CD4-positive, alpha-beta memory T cell (primary cell): ENCODE results near the gene ZNF567. TPM values are rescaled to one million over a fixed set of nuclear protein-coding genes. Genes with fewer than 3 reads are reported as not detected.
A peak's percentile ranks its signal among the peaks of the same experiment; 100 is the strongest.

ENCODE experiments used
- CTCF ChIA-PET: fragments of 350-600 bp; sonication (Branson Sonifier 250); formaldehyde crosslinking; loops from one replicate; lab custom pipeline; 2021; ENCODE audit warnings: inconsistent platforms; ENCODE audit not compliant: partially characterized antibody; lab: Charles Lee
- POLR2A ChIA-PET: fragments of 350-600 bp; sonication (Branson Sonifier 250); formaldehyde crosslinking; loops from one replicate; lab custom pipeline; 2021; ENCODE audit not compliant: partially characterized antibody; lab: Charles Lee
- DNase-seq, 5 donors: peaks; one replicate each; pipeline versions ENCODE4 v3.0.0 to v3.0.0-alpha.2; 2020 to 2022; ENCODE audit warnings: mixed read lengths in 1 of 5
- H3K27ac ChIP-seq: one replicate; pipeline ENCODE4 v1.7.0; 2013; ENCODE audit warnings: low read depth, low read length
- H3K27me3 ChIP-seq: 2 replicates; pipeline ENCODE4 v1.7.0; 2013; ENCODE audit warnings: mild to moderate bottlenecking, low read length, moderate library complexity; ENCODE audit not compliant: insufficient read depth
- H3K36me3 ChIP-seq: 2 replicates; pipeline ENCODE4 v1.7.0; 2013; ENCODE audit warnings: mild to moderate bottlenecking, low read length, moderate library complexity; ENCODE audit not compliant: insufficient read depth
- H3K4me1 ChIP-seq: 2 replicates; pipeline ENCODE4 v1.7.0; 2013; ENCODE audit warnings: mild to moderate bottlenecking, low read length, moderate library complexity; ENCODE audit not compliant: insufficient read depth
- H3K4me3 ChIP-seq, 2 donors: one replicate each; pipeline ENCODE4 v1.7.0; 2013; ENCODE audit warnings: low read length in 2 of 2, mild to moderate bottlenecking in 1 of 2
- H3K9me3 ChIP-seq, 2 donors: one replicate each; pipeline ENCODE4 v1.7.0; 2013; ENCODE audit warnings: low read length in 2 of 2, control low read depth in 1 of 2; ENCODE audit not compliant: control insufficient read depth in 1 of 2
- H3K27ac Mint-ChIP-seq, 7 donors: one replicate each; pipeline ENCODE4 v1.8.0; 2020 to 2021; ENCODE audit warnings: mixed read lengths in 7 of 7, mild to moderate bottlenecking in 6 of 7, inconsistent platforms in 3 of 7, moderate library complexity in 3 of 7
- H3K27me3 Mint-ChIP-seq, 2 donors: one replicate each; pipeline ENCODE4 v1.8.0; 2020 to 2021; ENCODE audit warnings: mixed read lengths in 2 of 2
- H3K36me3 Mint-ChIP-seq, 2 donors: one replicate each; pipeline ENCODE4 v1.8.0; 2020 to 2021; ENCODE audit warnings: mixed read lengths in 2 of 2, inconsistent platforms in 1 of 2, mild to moderate bottlenecking in 1 of 2
- H3K4me1 Mint-ChIP-seq, 4 donors: one replicate each; pipeline ENCODE4 v1.8.0; 2020 to 2021; ENCODE audit warnings: mixed read lengths in 4 of 4, mild to moderate bottlenecking in 1 of 4
- H3K4me3 Mint-ChIP-seq, 8 donors: one replicate each; pipeline ENCODE4 v1.8.0; 2020 to 2021; ENCODE audit warnings: mixed read lengths in 8 of 8, mild to moderate bottlenecking in 7 of 8, moderate library complexity in 6 of 8, inconsistent platforms in 3 of 8
- H3K9me3 Mint-ChIP-seq, 8 donors: one replicate each; pipeline ENCODE4 v1.8.0; 2020 to 2021; ENCODE audit warnings: mixed read lengths in 8 of 8, mild to moderate bottlenecking in 5 of 8, inconsistent platforms in 3 of 8, moderate library complexity in 1 of 8
- intact Hi-C: fragments of 100-400 bp; cut with micrococcal nuclease; formaldehyde crosslinking; loops from one replicate; pipeline ENCODE4 v1.15.1; 2023
- polyA plus RNA-seq, 2 donors: library from polyadenylated mRNA; unstranded; fragments of 300-500 nt; fragmentation: Illumina TruSeq; gene quantifications; one replicate each; pipeline ENCODE4 v1.2.3, GENCODE V29; 2021
- total RNA-seq, 2 experiments: library from RNA; stranded (reverse); gene quantifications; one replicate each; pipeline ENCODE4 v1.2.3, GENCODE V29; 2021

The ZNF567 gene
- total RNA-seq (10 to 100 TPM; 17.0 to 19.8 TPM), polyA plus RNA-seq (10 to 100 TPM in 1 of 2 donors, 1 to 10 TPM in 1; 7.0 to 13.9 TPM)

GRCh38 chr19:36687214-36688056 lies at the start of gene ZNF567:
Gene ZNF567, plus strand, starts transcription at chr19:36687612. Its CDS starts 7,256 bp downstream, at chr19:36694868.
- Mint-ChIP-seq H3K36me3 (peaks cover 44 to 60% of the 10 kb centered on the region in 2 donors), H3K4me3 (peak within 1 kb of the TSS; percentile 97 to 100 (median 99)), H3K4me1 (peaks cover 22 to 49% (median 30%) of the 10 kb centered on the region in 4 donors), H3K27ac (peak within 1 kb of the TSS; percentile 95 to 99 (median 97)), H3K27me3 (no peaks in the 10 kb centered on the region), H3K9me3 (peaks cover 6 to 35% (median 16%) of the 10 kb centered on the region in 8 donors)
- ChIA-PET CTCF (interaction anchor here (0.7 kb wide), 1 partner anchor 159 kb away, joined by 3 read pairs; no protein-coding TSS in a partner anchor), POLR2A (interaction anchor here (0.5 to 2.5 kb wide), 13 partner anchors 21 to 1218 kb away, joined by 3 to 11 read pairs (median 5); partner anchors contain the start of genes ZNF146, ZNF260, ZNF345 and ZNF382)
- Histone ChIP-seq H3K27ac (peak within 1 kb of the TSS; percentile 75), H3K4me1 (peaks cover 22% of the 10 kb centered on the region), H3K4me3 (peak within 1 kb of the TSS; percentile 62 to 80), H3K9me3 (no peaks in the 10 kb centered on the region), H3K36me3 (peaks cover 16% of the 10 kb centered on the region), H3K27me3 (no peaks in the 10 kb centered on the region)
- intact Hi-C loops: loop anchor here (1.0 to 10.0 kb wide), 12 partner anchors 21 to 1090 kb away; partner anchors contain the start of genes ZFP14, ZNF260, ZNF345 and ZNF382
- DNase-seq: peak; percentile 94 to 96 (median 95)

GRCh38 chr19:36638862-36639510 lies 48.4 kb upstream of the ZNF567 start:
- Mint-ChIP-seq H3K4me1 (no peaks in the 10 kb centered on the region), H3K36me3 (peaks cover 59 to 60% of the 10 kb centered on the region in 2 donors), H3K27me3 (no peaks in the 10 kb centered on the region), H3K4me3 (no peak overlapping the region), H3K9me3 (peaks cover 5 to 98% (median 86%) of the 10 kb centered on the region in 8 donors), H3K27ac (no peak overlapping the region)
- ChIA-PET CTCF (no interaction called here), POLR2A (no interaction called here)
- peaks cover 13 to 70% of the 10 kb centered on the region in 2 donors for H3K9me3 ChIP-seq
- no peaks in the 10 kb centered on the region for H3K27me3 ChIP-seq
- H3K36me3 ChIP-seq: peaks cover 6% of the 10 kb centered on the region
- intact Hi-C loops: no loop called here
- no peaks in the 10 kb centered on the region for H3K4me1 ChIP-seq
- no peak overlapping the region for H3K4me3 ChIP-seq
- DNase-seq: no peak
- no peak overlapping the region for H3K27ac ChIP-seq

DNA sequence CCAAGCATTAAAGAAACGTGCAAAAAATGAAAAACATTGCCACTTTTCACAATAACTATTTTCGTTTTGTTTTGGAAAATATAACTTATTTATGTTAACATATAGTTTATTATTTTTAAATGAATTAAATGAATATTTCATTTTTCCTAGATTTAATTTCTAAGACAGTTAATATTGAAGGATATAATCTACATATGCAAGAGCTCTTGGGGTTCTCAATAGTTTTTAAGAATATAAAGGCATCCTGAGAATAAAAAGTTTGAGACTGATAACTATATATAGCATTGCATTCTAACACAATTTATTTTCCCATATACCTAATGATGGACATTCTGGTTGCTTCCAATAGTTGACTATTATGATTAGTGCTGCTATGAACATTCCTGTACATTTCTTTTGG lies 40.7 kb upstream of the ZNF567 start:
- DNase-seq: no peak
- Histone ChIP-seq H3K36me3 (peaks cover 9% of the 10 kb centered on the region), H3K4me1 (no peaks in the 10 kb centered on the region), H3K9me3 (peaks cover 6 to 37% of the 10 kb centered on the region in 2 donors), H3K27ac (no peak overlapping the region), H3K4me3 (no peak overlapping the region), H3K27me3 (no peaks in the 10 kb centered on the region)
- CTCF ChIA-PET: no interaction called here
- Mint-ChIP-seq H3K27ac (no peak overlapping the region), H3K4me3 (no peak overlapping the region), H3K36me3 (peaks cover 51 to 60% of the 10 kb centered on the region in 2 donors), H3K4me1 (no peaks in the 10 kb centered on the region), H3K27me3 (no peaks in the 10 kb centered on the region), H3K9me3 (peaks cover 4 to 83% (median 63%) of the 10 kb centered on the region in 8 donors)
- POLR2A ChIA-PET: no interaction called here
- intact Hi-C loops: no loop called here

DNA sequence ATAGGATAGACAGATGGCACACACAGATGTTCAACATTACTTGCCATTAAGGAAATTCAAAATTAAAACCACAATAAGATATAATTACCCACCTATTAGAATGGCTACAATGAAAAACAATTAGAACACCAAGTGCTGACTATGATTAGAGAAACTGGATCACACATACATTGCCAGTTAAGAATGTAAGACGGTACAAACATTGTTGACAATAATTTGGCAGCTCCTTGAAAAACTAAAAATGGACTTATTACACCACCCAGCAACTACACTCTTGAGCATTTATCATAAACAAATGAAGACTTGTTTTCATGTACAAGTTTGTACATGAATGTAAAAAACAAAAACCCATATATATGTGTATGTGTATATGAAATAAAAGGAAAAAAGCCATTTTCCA lies 34.5 kb upstream of the ZNF567 start:
- Histone ChIP-seq H3K4me1 (no peaks in the 10 kb centered on the region), H3K27ac (no peak overlapping the region), H3K4me3 (no peak overlapping the region), H3K9me3 (peaks cover 0 to 17% of the 10 kb centered on the region in 2 donors), H3K27me3 (no peaks in the 10 kb centered on the region), H3K36me3 (peaks cover 32% of the 10 kb centered on the region)
- peaks cover 6 to 78% (median 61%) of the 10 kb centered on the region in 8 donors for H3K9me3 Mint-ChIP-seq
- ChIA-PET CTCF (no interaction called here), POLR2A (no interaction called here)
- no peak overlapping the region for H3K4me3 Mint-ChIP-seq
- peak overlapping the region in 1 of 7 donors; percentile 42 for H3K27ac Mint-ChIP-seq
- H3K36me3 Mint-ChIP-seq: peaks cover 63 to 75% of the 10 kb centered on the region in 2 donors
- H3K27me3 Mint-ChIP-seq: no peaks in the 10 kb centered on the region
- no peaks in the 10 kb centered on the region for H3K4me1 Mint-ChIP-seq
- intact Hi-C loops: no loop called here
- no peak for DNase-seq

- peaks cover 24 to 45% (median 31%) of the 10 kb centered on the region in 4 donors for H3K4me1 Mint-ChIP-seq
- H3K4me3 Mint-ChIP-seq: peak overlapping the region; percentile 94 to 100 (median 99)
- H3K9me3 Mint-ChIP-seq: peaks cover 0 to 75% (median 38%) of the 10 kb centered on the region in 8 donors
- Histone ChIP-seq H3K4me1 (peaks cover 28% of the 10 kb centered on the region), H3K9me3 (peaks cover 0 to 9% of the 10 kb centered on the region in 2 donors), H3K4me3 (peak overlapping the region; percentile 76 to 100), H3K36me3 (no peaks in the 10 kb centered on the region), H3K27me3 (no peaks in the 10 kb centered on the region), H3K27ac (peak overlapping the region; percentile 71)
- H3K27me3 Mint-ChIP-seq: no peaks in the 10 kb centered on the region
- peak overlapping the region in 6 of 7 donors; percentile 5 to 99 (median 94) for H3K27ac Mint-ChIP-seq
- CTCF ChIA-PET: no interaction called here
- POLR2A ChIA-PET: interaction anchor here (0.7 to 1.9 kb wide), 10 partner anchors 21 to 801 kb away, joined by 3 to 8 read pairs (median 4); partner anchors contain the start of genes ZNF260, ZNF345, ZNF382 and ZNF566
- no peak for DNase-seq
- intact Hi-C loops: loop anchor here (1.0 to 10.0 kb wide), 7 partner anchors 21 to 251 kb away; partner anchors contain the start of genes ZNF260, ZNF345, ZNF382 and ZNF529
- peaks cover 52 to 64% of the 10 kb centered on the region in 2 donors for H3K36me3 Mint-ChIP-seq
These were observed 21.6 kb upstream of the ZNF567 start for GRCh38 chr19:36665832-36666231.

DNA sequence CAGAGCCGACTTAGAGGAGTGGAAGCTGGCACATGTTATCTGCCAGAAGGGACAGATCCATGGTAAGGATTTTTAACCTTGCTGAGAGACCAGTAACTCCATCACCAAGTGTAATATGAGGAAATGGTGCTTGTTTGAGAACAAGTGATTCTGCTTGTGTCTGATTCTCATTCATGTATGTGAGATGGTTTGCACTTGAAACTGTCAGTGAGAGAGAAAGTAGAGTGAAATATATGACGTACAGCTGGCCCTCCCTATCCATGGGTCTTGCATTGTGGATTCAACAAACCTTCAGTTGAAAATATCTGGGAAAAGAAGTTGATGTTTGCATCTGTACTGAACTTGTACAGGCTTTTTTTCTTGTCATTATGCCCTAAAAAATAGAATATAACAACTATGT lies 18.8 kb upstream of the ZNF567 start:
- peak overlapping the region; percentile 18 to 84 (median 62) for H3K4me3 Mint-ChIP-seq
- no peaks in the 10 kb centered on the region for H3K27me3 ChIP-seq
- no peak for DNase-seq
- CTCF ChIA-PET: interaction anchor here (0.5 kb wide), 1 partner anchor 67 kb away, joined by 3 read pairs; no protein-coding TSS in a partner anchor
- H3K4me1 ChIP-seq: peaks cover 28% of the 10 kb centered on the region
- POLR2A ChIA-PET: interaction anchor here (0.5 to 1.3 kb wide), 2 partner anchors 23 to 250 kb away, joined by 3 read pairs; no protein-coding TSS in a partner anchor
- H3K36me3 Mint-ChIP-seq: peaks cover 63 to 70% of the 10 kb centered on the region in 2 donors
- peak overlapping the region in 1 of 2 donors; percentile 1 for H3K4me3 ChIP-seq
- peaks cover 0 to 25% of the 10 kb centered on the region in 2 donors for H3K9me3 ChIP-seq
- H3K36me3 ChIP-seq: no peaks in the 10 kb centered on the region
- intact Hi-C loops: loop anchor here (5.0 to 10.0 kb wide), 2 partner anchors 94 to 169 kb away; partner anchors contain the start of genes ZNF529 and ZNF790
- no peaks in the 10 kb centered on the region for H3K27me3 Mint-ChIP-seq
- H3K27ac Mint-ChIP-seq: peak overlapping the region in 4 of 7 donors; percentile 11 to 77 (median 48)
- H3K27ac ChIP-seq: no peak overlapping the region
- peaks cover 0 to 77% (median 42%) of the 10 kb centered on the region in 8 donors for H3K9me3 Mint-ChIP-seq
- H3K4me1 Mint-ChIP-seq: peaks cover 24 to 49% (median 31%) of the 10 kb centered on the region in 4 donors
